ENCODE measurements around the gene IL1R2. TPM values are rescaled to one million over a fixed set of nuclear protein-coding genes. Genes with fewer than 3 reads are reported as not detected.
A peak's percentile ranks its signal among the peaks of the same experiment; 100 is the strongest.

IL1R2 gene
- polyA plus RNA-seq, 4 donors = 0.15 to 0.89 (median 0.35) TPM

DNA sequence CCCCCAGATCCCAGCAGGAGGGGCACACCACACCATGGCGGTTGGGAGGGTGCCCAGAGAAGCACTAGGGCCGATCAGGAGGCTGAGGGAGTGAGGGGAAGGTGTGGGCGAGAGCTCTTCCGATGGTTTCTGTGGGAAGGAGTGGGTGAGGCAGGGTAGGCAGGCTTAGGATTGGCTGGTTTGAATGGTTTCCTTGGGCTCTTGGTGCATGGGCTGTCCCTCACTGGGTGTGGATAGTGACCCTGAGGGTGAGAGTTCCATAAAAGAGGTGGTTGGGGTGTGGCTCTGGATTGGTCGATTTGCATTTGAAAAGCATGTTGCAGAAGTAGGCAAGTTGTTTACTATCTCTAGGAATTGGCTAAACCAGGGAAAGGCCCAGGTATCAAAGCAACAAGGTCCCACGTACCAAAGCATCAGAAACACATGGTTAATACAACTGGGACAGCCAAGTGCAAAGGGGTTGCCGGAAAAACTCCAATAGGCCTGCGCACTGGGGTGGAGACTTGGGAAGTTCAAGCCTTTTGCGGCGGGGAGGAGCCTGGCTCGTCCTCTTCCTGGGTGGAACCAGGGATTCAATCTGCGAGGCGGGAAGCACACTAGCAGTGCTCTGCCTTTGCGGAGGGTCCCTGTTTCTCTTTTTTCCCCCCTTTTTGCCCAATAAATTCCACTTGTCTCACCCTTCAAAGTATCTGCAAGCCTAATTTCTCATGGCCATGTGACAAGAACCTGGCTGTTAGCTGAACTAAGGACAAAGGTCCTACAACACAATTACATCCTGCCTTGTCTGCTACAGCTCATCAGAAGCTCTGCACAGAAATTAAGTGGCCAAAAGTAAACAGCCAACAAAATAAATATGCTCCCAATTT, 43.2 kb downstream of the IL1R2 start:
- no peak for DNase-seq (ENCODE audit: low read depth in 4 of 4, low spot score in 3 of 4)

DNA sequence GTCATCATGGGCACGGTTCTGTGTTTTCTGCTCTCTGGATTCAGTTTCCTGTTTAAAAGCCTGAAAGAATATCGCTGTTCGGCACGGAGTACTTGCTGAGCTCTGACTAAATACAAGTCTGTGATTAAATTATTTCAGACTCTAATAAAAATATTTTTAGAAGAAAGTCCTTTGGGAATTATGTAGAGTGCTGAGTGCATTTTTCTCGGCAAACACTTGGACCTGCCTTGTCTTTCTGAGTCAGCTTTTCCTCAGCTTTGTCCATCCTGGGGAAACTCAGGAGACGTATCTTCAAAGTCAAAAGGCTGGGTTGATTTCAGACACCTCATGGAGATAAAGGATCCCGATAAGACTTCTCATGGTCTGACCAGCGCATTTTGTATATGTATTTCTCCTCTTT, 45.9 kb downstream of the IL1R2 start:
- no peak for DNase-seq (ENCODE audit: low read depth in 4 of 4, low spot score in 3 of 4)

DNA sequence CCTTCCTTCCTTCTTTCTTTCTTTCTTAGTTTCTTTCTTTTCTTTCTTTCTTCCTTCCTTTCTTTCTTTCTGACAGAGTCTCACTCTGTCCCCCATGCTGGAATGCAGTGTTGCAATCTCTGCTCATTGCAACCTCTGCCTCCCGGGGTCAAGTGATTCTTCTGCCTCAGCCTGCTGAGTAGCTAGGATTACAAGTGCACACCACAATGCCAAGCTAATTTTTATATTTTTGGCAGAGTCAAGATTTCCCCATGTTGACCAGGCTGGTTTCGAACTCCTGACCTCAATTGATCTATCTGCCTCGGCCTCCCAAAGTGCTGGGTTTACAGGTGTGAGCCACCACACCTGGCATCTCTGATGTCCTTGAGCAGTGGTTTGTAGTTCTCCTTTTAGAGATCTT, 48.5 kb downstream of the IL1R2 start:
- no peak for DNase-seq (ENCODE audit: low read depth in 4 of 4, low spot score in 3 of 4)

DNA sequence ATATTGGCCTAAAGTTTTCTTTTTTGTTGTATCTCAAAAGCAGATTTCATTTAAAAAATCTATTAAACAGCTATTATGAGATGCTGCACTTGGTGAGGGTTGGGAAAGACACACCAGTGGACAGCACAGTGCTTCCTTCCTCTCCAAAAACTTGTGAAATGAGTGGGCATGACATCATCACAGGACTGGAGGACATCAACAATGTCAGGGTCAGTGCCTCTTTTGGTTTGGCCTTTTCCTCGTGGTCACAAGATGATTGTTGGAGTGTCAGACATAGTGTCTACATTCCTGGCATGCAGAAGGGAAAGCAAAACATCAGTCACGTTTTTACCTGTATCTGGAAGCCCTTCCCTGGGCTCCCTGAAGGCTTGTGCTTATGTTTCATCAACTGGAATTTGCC, 49.6 kb downstream of the IL1R2 start:
- DNase-seq (ENCODE audit: low read depth in 4 of 4, low spot score in 3 of 4) = no peak

DNA sequence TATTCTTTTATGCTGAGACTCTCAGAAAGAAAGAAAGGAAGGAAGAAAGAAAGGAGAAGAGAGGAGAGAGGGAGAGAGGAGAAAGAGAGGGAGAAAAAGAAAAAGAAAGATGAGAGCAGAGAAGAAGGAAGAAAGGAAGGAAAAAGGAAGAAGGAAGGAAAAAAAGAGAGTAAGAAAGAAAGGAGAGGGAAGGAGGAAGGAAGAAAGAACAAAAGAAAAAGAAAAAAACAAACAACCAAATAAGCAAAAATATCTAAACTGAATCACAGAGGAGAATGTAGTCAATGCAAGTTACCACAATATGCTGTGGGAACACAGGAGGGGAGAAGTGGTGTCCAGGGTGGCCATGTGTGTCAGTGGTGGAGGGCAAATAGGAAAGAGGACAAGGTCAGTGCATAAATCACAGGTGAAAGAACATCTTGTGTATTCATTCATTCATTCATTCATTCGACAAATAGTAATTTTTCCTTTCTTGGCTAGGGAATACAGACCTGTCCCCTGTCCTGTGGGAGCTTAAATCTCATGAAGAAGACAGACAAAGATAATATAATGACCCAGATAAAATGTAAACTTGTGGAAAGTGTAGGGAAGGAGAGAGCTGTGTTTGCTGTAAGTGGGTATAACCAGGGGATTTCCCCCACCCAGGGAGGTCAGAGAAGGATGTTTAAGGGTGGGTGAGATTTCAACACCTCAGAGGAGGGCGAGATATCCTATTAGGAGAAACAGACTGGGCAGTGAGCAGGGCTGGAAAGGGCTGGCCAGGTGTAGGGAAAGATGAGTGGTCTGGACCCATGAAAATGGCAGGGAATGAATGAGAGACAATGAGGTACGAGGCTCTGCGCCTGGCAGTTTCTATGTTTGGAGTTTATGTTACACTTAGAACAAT, 50.7 kb downstream of the IL1R2 start:
- no peak for DNase-seq (ENCODE audit: low read depth in 4 of 4, low spot score in 3 of 4)

DNA sequence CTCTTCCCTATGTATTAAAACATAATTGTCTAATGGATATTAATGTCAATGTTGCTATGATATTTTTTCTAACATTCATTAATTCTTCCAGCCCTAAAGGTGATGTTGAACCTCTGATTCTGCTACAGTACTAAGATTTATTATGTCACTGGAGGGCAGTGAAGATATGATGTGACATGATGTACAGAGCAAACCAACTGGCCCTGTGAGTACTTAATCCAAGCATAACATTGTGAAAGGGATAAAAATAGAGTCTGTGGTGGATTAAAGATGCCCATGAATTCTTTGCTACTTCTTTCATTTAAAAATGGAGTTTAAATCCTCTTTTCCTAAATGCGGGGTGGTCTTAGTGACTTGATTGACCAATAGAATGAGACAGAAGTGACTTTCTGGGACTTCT, 51.8 kb downstream of the IL1R2 start:
- DNase-seq (ENCODE audit: low read depth in 4 of 4, low spot score in 3 of 4) = no peak

DNA sequence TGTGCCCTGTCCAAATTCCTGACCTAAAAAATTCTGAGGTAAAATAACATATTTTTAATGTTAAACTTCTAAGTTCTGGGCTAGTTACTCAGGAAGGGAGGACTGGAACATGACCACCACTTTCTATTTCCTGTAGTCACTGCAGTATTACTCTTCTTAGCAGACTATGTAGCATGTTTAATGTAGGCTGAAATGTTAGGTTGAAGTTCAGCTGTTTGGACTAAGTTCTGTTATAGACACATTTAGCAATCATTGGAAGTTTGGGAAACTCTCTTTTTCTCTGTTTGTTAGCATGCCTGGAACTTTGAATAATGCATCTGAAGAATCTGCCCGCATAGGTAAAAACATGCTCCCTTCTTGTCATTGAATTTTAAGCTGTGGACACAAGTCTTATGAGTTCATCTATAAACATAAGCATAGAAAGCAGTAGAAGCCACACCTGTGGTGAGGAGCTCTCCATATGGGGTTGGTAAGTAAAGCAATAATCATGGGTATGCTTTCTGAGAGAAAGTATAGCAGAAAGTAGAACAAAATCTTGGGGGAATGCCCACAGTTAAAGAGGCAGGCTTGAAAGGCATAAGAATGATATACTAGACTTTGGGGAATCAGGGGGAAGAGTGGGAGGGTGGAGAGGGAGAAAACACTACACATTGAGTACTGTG, 52.6 kb downstream of the IL1R2 start:
- no peak for DNase-seq (ENCODE audit: low read depth in 4 of 4, low spot score in 3 of 4)

DNA sequence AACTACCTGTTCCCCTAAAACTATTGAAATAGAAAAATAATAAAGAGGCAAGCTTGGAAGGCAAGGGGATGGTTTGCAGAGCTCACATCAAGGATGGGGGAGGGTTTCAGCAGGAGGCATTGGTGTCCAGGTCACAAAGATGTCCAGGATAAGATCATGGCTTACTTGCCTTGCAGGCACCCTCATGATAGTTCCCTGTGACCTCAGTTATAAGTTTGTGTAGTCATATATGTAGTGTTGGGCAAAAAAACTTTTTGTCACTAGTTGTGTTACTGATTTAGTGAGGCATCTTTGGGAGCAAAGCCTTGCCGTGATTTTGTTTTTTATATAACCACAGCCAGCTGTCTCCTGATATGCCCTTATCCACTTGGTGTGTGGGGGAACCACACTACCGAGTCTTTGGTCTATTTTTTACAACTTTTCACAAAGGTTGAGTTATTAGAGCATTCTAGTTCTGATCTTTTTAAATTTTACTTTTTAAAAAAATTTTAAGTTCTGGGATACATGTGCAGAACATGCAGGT, 53.3 kb downstream of the IL1R2 start:
- DNase-seq (ENCODE audit: low read depth in 4 of 4, low spot score in 3 of 4) = no peak

DNA sequence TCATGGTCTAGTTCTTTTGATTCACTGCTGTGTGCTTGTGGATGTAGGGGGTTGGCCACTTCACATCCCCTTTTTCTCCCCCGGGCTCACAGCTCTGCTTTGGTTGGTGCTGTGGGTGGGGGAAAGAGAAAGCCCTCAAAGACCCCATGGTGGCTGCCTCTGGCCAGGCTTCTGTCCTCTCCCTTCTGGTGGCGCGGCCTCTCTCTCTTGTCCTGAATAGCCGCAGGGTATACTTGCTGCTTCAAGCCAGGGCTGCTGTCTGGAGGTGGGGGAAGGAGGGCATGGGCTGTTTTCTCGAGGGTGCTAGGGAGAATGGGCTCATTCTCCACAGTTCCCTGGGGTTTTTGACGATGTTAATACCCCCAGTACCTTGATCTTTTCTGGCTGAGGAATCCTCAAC, 53.9 kb downstream of the IL1R2 start:
- DNase-seq (ENCODE audit: low read depth in 4 of 4, low spot score in 3 of 4) = no peak

DNA sequence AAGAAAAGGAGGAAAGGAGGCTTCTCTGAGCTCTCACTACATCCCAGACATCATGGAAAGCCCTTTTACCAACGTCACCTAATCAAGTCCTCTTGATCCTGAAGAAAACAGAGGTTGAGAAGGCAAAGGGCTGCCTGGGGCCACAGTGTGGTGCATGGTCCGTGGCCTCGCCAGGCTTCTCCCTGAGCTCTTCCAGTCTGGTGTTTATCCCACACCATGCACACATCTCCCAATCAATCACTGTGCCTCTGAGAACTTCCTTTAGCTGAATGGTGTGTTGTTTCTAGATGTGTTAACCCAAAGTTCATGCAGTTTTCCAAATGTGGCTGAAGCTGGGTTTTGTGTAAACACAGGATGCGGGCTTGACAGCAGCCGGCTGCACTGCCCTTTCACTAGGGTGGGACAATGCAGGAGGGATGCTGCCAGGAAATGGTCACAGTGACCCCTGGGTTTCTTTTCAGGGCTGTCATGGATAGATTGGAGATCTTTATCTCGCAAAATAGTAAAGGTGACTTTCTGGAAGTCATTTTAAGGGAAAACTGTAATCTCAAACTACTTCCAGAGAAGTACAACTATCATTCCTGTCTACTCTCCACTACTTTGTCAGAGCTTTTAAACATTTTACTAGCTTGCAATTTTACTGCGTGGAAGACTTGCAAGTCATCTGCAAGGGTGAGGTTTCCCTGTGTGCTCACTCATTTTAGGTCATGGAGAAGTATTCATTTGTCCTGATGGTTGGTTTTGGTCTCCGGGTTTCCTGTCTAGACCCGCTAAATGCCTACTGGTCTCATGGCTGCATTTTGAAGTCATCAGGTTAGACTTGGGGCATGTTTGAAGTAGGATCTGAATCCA, 54.6 kb downstream of the IL1R2 start:
- no peak for DNase-seq (ENCODE audit: low read depth in 4 of 4, low spot score in 3 of 4)

DNA sequence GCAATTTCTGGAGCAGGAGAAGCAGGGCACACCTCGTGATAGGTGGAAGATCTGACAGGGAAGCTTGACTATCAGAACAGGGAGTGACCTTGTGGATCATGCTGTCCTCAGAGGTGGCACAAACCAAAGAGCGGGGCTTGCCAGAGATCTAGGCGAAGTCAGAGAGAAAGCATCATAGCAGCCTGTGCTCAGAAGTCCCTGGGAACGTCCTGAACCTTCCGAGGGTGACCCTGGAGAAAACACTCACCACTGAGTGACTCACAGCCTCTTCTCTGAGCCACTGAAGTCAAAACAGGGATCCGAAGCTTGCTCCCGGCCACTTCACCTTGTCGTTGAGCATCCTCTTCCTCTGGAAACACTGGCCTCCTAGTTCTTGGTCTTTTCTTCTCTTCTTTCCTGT, 56.7 kb downstream of the IL1R2 start:
- DNase-seq (ENCODE audit: low read depth in 4 of 4, low spot score in 3 of 4) = no peak

DNA sequence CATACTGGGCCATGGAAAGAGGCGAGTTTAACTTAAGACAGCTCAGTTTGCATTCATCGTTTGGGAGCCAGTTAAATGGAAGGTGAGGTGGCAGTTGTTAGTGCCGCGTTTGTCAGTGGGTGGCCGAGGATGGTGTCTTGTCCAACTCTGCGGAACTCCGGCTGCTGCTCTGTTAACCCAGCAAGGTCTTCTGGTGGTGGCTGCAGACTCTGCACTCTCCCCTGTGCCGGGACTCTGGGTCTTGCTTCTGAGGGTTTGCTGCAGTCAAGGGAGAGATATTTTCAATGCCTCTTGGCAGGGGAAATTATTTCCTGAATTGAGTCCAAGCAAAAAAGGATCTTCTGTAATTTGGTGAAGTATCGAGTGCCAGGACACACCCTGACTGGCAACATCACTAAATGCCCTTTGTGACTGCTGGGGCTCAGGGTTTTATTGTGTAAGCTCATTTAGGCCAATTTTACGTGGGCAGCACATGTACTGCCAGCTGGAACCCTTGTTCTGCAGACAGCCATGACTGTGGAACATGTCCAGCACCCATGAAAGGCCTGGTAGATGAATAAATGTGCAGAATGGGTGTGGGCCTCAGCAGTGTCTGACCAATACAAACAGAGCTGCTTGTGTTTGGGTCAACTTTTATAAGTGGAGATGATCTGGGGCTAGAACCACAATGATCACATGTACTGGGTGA, 58.1 kb downstream of the IL1R2 start:
- DNase-seq (ENCODE audit: low read depth in 4 of 4, low spot score in 3 of 4) = no peak

DNA sequence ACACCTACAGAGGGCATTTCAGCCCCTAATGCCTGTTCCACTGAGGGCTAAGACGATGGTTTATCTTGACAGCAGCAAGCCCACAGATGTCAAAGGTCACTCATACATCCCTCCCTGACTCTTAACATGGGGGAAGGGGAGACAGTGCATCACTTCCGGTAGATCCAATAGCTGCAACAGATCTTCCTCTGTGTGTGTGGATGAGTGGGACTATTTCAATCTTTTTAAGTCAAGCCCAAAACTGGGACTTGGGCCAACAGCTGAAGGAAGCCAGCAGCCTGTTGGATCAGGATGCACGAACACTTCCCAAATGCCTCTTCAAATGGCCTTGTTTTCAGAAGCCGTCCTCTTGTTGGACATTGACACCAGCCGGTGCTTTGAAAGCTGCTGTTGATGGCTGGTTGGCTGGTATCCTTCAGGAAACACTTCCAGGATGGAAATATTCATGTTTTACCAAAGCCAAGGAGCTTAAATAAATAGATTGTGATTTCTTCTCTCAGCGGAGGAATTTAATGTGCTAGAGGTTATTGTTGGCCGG, 59.2 kb downstream of the IL1R2 start:
- DNase-seq (ENCODE audit: low read depth in 4 of 4, low spot score in 3 of 4) = peak in 1 of 4 donors; percentile 69

DNA sequence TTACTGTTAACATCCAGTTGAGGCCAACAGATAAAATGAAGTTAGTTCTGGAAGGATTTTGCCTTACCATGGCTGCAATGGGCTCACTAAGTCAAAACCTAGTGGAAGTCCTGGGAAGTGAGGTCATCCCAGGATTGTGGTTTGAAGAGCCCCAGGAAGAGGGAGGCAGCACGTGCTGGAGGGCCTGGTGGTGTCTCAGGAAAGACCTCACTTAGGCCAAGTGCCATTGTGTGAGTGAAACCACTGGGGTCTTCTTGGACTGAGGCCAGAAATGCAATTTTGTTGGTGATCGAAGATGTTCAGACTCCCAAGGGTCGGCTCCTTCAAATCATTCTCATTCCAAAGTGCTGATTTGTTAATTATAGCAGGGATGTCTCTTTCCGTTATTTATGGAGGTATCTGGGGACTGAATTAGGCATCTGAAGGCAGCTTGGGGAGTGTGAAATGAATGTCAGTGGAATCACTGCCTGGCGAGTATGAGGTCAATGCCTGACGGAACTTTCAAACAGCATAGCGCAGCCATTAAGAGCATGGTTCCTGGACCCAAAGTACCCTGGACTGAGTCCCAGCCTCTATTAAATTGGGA, 60.0 kb downstream of the IL1R2 start:
- no peak for DNase-seq (ENCODE audit: low read depth in 4 of 4, low spot score in 3 of 4)

DNA sequence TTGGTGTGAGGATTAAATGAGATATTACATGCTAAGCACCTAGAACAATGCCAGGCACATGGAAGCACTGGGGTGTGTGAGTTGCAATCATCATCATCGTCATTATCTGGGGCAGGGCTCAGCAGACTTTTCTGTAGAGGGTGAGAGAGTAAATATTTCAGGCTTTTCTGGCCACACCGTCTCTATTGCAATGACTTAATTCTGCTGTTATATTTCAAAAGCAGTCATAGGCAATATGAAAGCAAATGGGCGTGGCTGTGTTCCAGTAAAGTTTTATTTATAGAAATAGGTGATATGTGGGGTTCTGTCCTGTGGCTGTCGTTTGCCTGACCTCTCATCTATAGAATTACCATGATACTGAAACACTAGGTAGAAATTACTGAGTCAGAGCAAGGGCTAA, 60.6 kb downstream of the IL1R2 start:
- no peak for DNase-seq (ENCODE audit: low read depth in 4 of 4, low spot score in 3 of 4)

DNA sequence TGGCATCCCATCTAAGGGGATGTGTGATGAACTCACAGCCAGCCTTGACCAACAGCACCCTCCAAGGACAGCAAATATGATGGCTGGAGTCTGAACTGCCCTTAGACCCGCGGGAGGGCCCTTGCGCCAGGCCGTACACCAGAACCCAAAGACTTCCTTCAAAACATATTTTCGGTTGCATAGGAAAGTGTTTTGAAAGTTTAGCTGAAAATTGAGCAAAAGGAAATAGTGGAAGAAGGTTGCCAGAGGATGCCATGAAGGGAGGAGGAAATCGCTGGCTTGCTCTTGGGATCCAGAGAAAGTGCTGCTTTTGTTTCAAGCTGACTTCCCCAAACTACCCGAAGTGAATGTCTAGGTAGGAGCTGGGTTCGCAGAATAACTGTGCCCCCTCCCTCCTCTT, 61.3 kb downstream of the IL1R2 start:
- no peak for DNase-seq (ENCODE audit: low read depth in 4 of 4, low spot score in 3 of 4)

DNA sequence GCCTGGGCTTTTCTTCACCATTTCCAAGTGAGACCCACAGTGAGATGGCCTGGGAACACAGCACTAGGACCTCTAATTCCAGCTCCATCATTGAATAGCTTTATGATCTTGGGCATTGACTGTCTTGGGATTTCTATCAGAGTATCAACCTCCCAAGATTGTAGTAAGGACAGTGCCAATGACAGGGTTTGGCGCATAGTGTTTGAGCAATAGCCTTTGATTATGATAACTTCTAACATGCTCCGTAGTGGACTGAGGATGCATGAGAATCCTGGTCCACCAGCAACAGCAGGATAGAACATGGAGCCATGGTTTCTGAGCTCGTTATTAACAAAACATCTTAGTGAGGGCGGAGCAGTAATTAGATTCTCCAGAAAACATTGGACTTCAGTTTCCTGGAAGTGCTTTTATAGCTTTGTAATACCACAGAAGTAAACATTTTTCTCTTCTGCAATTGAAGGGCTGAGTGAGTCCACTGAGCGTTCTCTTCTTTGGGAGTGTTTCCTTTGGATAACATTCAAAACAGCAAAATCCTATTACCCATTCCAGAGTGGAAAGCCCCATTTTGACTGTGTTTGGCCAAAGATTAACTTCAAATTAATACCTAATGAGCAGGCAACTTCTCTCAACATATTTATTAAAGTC, 63.7 kb downstream of the IL1R2 start:
- DNase-seq (ENCODE audit: low read depth in 4 of 4, low spot score in 3 of 4) = no peak

DNA sequence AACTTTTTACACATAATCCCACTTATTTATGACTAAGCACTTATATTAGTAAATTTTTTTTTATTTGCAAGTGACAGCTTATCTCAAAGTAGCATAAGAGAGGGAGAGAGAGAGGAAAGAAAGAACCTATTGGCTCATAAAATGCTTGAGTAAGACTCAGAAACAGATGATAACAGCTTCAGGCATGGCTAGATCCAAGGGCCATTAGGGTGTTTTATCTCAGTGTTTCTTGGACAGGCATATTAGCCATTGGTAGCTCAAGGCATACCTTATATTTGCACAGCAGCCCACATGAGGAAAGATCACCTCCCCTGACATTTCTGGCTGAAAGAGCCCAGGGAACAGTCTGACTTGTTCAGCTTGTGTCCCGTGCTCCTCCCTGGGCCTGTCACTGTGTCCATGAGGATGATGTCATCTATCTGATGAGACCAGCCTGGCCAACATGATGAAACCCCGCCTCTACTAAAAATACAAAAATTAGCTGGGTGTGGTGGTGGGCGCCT, 64.4 kb downstream of the IL1R2 start:
- DNase-seq (ENCODE audit: low read depth in 4 of 4, low spot score in 3 of 4) = no peak

Measured in left renal pelvis (tissue), 4 donors.